Fibroblast of the aortic adventitia (primary cell): ENCODE measurements around the gene SCAPER. TPM values are rescaled to one million over a fixed set of nuclear protein-coding genes. Genes with fewer than 3 reads are reported as not detected.
A peak's percentile ranks its signal among the peaks of the same experiment; 100 is the strongest.

Source experiments
- DNase-seq: peaks from one replicate; pipeline ENCODE4 v3.0.0-alpha.2; 2010; ENCODE audit warnings: low read depth
- H3K4me3 ChIP-seq: 2 replicates; pipeline ENCODE4 v1.5.1; 2011; ENCODE audit warnings: low read depth, mild to moderate bottlenecking, control low read depth, low read length, moderate library complexity
- total RNA-seq: library from RNA; depleted of rRNA; stranded (reverse); fragments of >200 nt; gene quantifications from 2 replicates; pipeline ENCODE4 v1.2.3, GENCODE V29; 2012; ENCODE audit warnings: low replicate concordance
- TF ChIP-seq, protein P1 (sequence below): IDR thresholded peaks from 2 replicates; pipeline ENCODE4 v1.5.1; 2011; ENCODE audit warnings: mild to moderate bottlenecking, low read length, control low read depth, inconsistent platforms; ENCODE audit not compliant: insufficient read depth

SCAPER gene
- total RNA-seq, 1 donor: 16.3 TPM

DNA sequence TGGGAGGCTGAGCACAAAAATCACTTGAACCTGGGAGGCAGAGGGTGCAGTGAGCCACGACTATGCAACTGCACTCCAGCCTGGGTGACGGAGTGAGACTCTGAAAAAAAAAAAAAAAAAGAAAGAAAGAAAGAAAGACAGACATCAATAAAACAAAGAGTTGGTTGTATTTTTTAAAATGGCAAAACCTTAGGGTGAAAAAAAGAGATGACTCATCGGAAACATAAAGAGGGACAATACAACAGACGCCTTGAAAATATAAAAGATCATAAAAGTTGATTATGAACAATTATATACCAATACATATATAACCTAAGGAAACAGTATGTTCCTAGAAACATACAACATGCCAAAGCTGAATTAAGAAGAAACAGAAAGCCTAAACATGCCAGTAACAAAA lies 92.8 kb downstream of the SCAPER start:
- H3K4me3 ChIP-seq: no peak overlapping the region
- TF ChIP-seq, protein P1, sequence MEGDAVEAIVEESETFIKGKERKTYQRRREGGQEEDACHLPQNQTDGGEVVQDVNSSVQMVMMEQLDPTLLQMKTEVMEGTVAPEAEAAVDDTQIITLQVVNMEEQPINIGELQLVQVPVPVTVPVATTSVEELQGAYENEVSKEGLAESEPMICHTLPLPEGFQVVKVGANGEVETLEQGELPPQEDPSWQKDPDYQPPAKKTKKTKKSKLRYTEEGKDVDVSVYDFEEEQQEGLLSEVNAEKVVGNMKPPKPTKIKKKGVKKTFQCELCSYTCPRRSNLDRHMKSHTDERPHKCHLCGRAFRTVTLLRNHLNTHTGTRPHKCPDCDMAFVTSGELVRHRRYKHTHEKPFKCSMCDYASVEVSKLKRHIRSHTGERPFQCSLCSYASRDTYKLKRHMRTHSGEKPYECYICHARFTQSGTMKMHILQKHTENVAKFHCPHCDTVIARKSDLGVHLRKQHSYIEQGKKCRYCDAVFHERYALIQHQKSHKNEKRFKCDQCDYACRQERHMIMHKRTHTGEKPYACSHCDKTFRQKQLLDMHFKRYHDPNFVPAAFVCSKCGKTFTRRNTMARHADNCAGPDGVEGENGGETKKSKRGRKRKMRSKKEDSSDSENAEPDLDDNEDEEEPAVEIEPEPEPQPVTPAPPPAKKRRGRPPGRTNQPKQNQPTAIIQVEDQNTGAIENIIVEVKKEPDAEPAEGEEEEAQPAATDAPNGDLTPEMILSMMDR: no peak
- DNase-seq: no peak

DNA sequence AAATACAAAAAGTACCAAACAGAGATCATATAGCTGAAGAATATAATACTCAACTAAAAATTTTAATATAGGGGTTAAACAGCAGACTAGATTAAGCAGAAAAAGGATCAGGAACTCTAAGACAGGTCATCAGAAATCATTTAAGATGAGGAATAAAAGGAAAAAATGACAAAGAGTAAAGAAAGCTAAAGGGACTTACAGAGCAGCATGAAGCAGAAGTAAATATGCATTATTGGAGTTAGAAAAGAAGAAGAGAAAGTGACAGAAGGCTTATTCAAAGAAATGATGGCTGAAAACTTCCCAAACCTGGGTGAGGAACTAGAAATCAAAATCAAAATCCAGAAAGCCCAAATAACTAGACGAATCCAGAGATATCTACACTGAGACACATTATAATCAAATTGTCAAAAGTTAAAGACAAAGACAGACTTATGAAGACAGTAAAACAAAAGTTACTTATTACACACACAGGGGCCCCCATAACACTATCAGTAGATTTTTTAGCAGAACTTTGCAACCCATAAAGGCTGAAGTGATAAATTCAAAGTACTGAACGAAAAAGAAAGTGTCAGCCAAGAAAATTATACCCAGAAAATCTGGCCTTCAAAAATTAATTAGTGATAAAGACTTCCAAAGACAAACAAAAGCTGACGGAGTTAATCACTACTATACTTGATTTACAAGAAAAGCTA lies 95.6 kb downstream of the SCAPER start:
- H3K4me3 ChIP-seq: no peak overlapping the region
- DNase-seq: no peak
- TF ChIP-seq, protein P1: no peak

DNA sequence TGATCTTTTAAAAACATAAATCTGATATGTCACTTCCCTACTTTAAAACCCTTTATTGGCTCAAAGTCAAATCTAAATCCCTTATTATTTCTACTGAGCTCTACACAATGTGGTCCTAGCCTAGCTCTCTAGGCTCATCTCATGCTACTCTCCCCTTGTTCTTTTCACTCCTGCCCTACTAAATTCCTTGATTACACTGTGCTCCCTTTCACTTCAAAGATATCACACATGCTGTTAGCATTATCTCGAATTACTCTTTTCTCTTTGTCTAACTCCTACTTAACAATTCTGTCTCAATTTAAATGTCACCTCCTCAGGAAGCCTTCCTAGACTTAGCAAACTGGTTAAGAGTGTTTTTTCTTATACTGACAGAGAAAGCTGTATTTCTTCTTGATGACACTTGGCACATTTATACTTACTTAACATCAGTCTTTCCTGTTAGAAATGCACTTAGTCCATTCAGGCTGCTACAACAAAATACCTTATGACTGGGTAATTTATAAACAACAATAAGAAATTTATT lies 102.0 kb downstream of the SCAPER start:
- H3K4me3 ChIP-seq: no peak overlapping the region
- TF ChIP-seq, protein P1: no peak
- DNase-seq: no peak

DNA sequence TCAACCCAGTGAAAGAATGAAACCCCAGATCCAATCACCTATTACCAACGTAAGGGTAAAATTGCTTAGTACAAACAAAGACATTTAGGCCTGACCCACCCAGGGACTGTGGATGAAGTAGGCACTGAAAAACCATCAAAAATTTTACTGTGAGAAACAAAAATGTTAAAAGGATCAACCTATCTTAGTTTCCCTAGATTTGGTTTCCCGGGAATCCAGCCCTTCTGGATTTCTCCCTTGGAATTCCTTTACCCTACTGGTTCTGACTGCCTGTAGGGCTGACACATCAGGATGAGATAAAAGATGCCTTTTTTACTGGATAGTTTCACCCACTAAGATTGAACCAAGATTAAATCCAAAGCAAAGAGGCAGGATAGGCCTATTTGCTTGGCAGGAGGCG lies 102.7 kb downstream of the SCAPER start:
- TF ChIP-seq, protein P1: no peak
- no peak overlapping the region for H3K4me3 ChIP-seq

DNA sequence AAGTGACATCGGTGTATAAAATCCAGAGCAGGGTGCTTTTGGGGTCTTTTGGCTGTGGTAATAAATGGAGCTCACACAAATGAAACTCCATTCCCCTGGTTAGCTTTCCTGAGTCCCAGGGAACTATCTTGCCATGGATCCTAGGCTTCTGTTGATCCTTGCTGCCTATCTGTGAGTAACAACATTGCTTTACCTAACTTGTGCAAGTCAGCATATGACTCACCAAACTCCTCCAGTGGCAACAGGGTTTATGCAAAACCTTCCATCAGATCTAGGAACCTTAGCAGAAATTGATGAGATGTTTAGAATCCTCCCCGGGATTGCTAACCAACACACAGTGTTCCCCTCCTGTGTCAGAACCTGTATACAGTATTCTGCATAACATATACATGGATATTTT lies 105.4 kb downstream of the SCAPER start:
- TF ChIP-seq, protein P1: no peak
- peak; percentile 57 for DNase-seq
- H3K4me3 ChIP-seq: no peak overlapping the region

More for the DNA sequence above, 102.7 kb downstream of the SCAPER start:
- no peak for DNase-seq

DNA sequence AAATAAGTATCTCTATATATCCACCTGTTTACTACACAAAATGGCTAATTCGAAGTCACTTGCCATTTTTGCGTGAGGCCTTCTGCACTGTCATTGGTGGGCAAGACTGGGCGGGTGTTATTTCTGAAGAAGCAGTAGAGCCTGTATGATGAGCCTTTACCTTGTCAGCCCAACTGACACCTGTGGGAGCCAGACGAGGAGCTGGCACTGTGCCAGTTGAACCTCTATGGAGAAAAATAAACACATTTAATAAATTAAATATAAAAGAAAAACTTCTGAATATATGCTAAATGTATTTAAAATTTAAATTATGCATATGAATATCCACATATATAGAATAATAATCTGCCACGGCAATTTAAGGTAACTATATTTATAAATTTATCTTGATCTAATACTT lies 109.9 kb downstream of the SCAPER start:
- no peak for DNase-seq
- TF ChIP-seq, protein P1: no peak

More for the DNA sequence above, 109.9 kb downstream of the SCAPER start:
- H3K4me3 ChIP-seq: no peak overlapping the region
